ENCODE data around the gene SDCCAG8. TPM values are rescaled to one million over a fixed set of nuclear protein-coding genes. Genes with fewer than 3 reads are reported as not detected.

Gene SDCCAG8
- total RNA-seq, 1 experiment from 2014 or later, result 14.0 TPM

- in situ Hi-C loops (cut with HindIII; ENCODE audit: low pct_unique_long_range_greater_than_20kb, low sequenced_read_pairs), result no loop called here
- no peak overlapping the region for H3K27ac ChIP-seq (ENCODE audit: low read length)
- no peaks in the 10 kb centered on the region for H3K9me3 ChIP-seq (ENCODE audit: control insufficient read depth, insufficient read depth, low read depth, low read length)
These were observed 38.5 kb upstream of the SDCCAG8 start for GRCh38 chr1:243217349-243217748.

GRCh38 chr1:243218059-243218458 is 37.8 kb upstream of the SDCCAG8 start:
- POLR2A ChIA-PET, result no interaction called here
- Histone ChIP-seq H3K4me3 (ENCODE audit: low read depth in 2 of 2, low read length in 2 of 2) (no peak overlapping the region), H3K27ac (ENCODE audit: low read length) (no peak overlapping the region), H3K27me3 (ENCODE audit: control insufficient read depth, insufficient read depth, low read length) (no peaks in the 10 kb centered on the region), H3K36me3 (ENCODE audit: control insufficient read depth, insufficient read depth, low read length) (peaks cover 32% of the 10 kb centered on the region), H3K4me1 (ENCODE audit: control insufficient read depth, insufficient read depth, low read length) (no peaks in the 10 kb centered on the region), H3K9me3 (ENCODE audit: control insufficient read depth, insufficient read depth, low read depth, low read length) (no peaks in the 10 kb centered on the region)
- in situ Hi-C loops (cut with HindIII; ENCODE audit: low pct_unique_long_range_greater_than_20kb, low sequenced_read_pairs) (no loop called here), intact Hi-C loops (cut with micrococcal nuclease; ENCODE audit: unreplicated experiment) (no loop called here)
- no peak for ATAC-seq
- CTCF ChIA-PET, result no interaction called here
- no peak for TF ChIP-seq POLR2AphosphoS5 (IDR thresholded peaks at IDR 0.05; ENCODE audit: low read depth, low read length)
- no peak for TF ChIP-seq REST (IDR thresholded peaks at IDR 0.05; ENCODE audit: insufficient read depth in 1 of 2, low read depth in 2 of 2, low read length in 1 of 2)
- TF ChIP-seq TCF7L2 (IDR thresholded peaks at IDR 0.05; ENCODE audit: low read depth, low read length), result no peak
- TF ChIP-seq SIN3A (IDR thresholded peaks at IDR 0.05; ENCODE audit: borderline replicate concordance, insufficient read depth, low read depth, low read length), result no peak
- TF ChIP-seq CTCF (IDR thresholded peaks at IDR 0.05), result no peak
- DNase-seq (ENCODE audit: low read depth, low spot score), result no peak
- BruUV-seq (replicated peaks), result no TSS peak

More at GRCh38 chr1:243217349-243217748, 38.5 kb upstream of the SDCCAG8 start:
- ATAC-seq (no peak), DNase-seq (ENCODE audit: low read depth, low spot score) (no peak)
- ChIA-PET CTCF (no interaction called here), POLR2A (no interaction called here)
- intact Hi-C loops (cut with micrococcal nuclease; ENCODE audit: unreplicated experiment), result no loop called here
- Histone ChIP-seq H3K36me3 (ENCODE audit: control insufficient read depth, insufficient read depth, low read length) (peaks cover 31% of the 10 kb centered on the region), H3K27me3 (ENCODE audit: control insufficient read depth, insufficient read depth, low read length) (no peaks in the 10 kb centered on the region), H3K4me1 (ENCODE audit: control insufficient read depth, insufficient read depth, low read length) (no peaks in the 10 kb centered on the region), H3K4me3 (ENCODE audit: low read depth in 2 of 2, low read length in 2 of 2) (no peak overlapping the region)
- no TSS peak for BruUV-seq (replicated peaks)
- TF ChIP-seq TCF7L2 (IDR thresholded peaks at IDR 0.05; ENCODE audit: low read depth, low read length), result no peak
- no peak for TF ChIP-seq POLR2AphosphoS5 (IDR thresholded peaks at IDR 0.05; ENCODE audit: low read depth, low read length)
- TF ChIP-seq REST (IDR thresholded peaks at IDR 0.05; ENCODE audit: insufficient read depth in 1 of 2, low read depth in 2 of 2, low read length in 1 of 2), result no peak
- TF ChIP-seq CTCF (IDR thresholded peaks at IDR 0.05), result no peak
- no peak for TF ChIP-seq SIN3A (IDR thresholded peaks at IDR 0.05; ENCODE audit: borderline replicate concordance, insufficient read depth, low read depth, low read length)
